SU-DHL-6 (cell line): ENCODE results near the gene RITA1.

Source experiments
- H2AFZ ChIP-seq: fragments of 200-600 bp; sonication (generic); 2 replicates; pipeline ENCODE4 v1.6.1; 2014; ENCODE audit warnings: low read depth, mild to moderate bottlenecking, moderate library complexity, mixed read lengths, antibody characterized with exemption, low read length; ENCODE audit not compliant: severe bottlenecking
- H3F3A ChIP-seq: fragments of 200-600 bp; shearing (Covaris generic); 2 replicates; pipeline ENCODE4 v1.6.0; 2016; ENCODE audit warnings: antibody characterized with exemption, mild to moderate bottlenecking; ENCODE audit not compliant: insufficient read depth
- H3K27ac ChIP-seq: fragments of 200-600 bp; sonication (generic); 2 replicates; pipeline ENCODE4 v1.5.1; 2016; ENCODE audit warnings: low read depth, mild to moderate bottlenecking, low read length, moderate library complexity, mixed read lengths
- H3K27me3 ChIP-seq: fragments of 200-600 bp; sonication (generic), shearing (Covaris generic); 2 replicates; pipeline ENCODE4 v1.6.0; 2014; ENCODE audit warnings: mild to moderate bottlenecking, low read length
- H3K36me3 ChIP-seq: fragments of 200-600 bp; sonication (generic); 2 replicates; pipeline ENCODE4 v1.6.1; 2014; ENCODE audit warnings: mild to moderate bottlenecking, low read length, mixed read lengths
- H3K4me2 ChIP-seq: fragments of 300-600, 200-600 bp; shearing (Covaris generic), sonication (generic); 2 replicates; pipeline ENCODE4 v1.6.0; 2014; ENCODE audit warnings: low read length, low read depth, mild to moderate bottlenecking; ENCODE audit not compliant: poor library complexity, severe bottlenecking
- H3K4me3 ChIP-seq: fragments of 200-600 bp; sonication (generic); 2 replicates; pipeline ENCODE4 v1.5.1; 2014; ENCODE audit warnings: antibody characterized with exemption, low read length, mild to moderate bottlenecking, mixed read lengths; ENCODE audit not compliant: insufficient read depth, poor library complexity, severe bottlenecking
- H3K79me2 ChIP-seq: fragments of 200-600 bp; sonication (generic); 2 replicates; pipeline ENCODE4 v1.6.1; 2014; ENCODE audit warnings: mild to moderate bottlenecking, low read length, moderate library complexity; ENCODE audit not compliant: insufficient read depth
- H3K9ac ChIP-seq: fragments of 200-600 bp; sonication (generic); 2 replicates; pipeline ENCODE4 v1.7.0; 2014; ENCODE audit warnings: mild to moderate bottlenecking, low read length
- H3K9me2 ChIP-seq: fragments of 200-600 bp; sonication (generic); replicated peaks from 2 replicates; pipeline ENCODE4 v1.6.1; 2014; ENCODE audit warnings: low read length; ENCODE audit not compliant: insufficient read depth
- H3K9me3 ChIP-seq: fragments of 200-600 bp; sonication (generic); 2 replicates; pipeline ENCODE4 v1.6.1; 2014; ENCODE audit warnings: low read length, mixed read lengths; ENCODE audit not compliant: insufficient read depth
- H4K20me1 ChIP-seq: fragments of 200-600 bp; sonication (generic); 2 replicates; pipeline ENCODE4 v1.6.1; 2014; ENCODE audit warnings: low read depth, mild to moderate bottlenecking, antibody characterized with exemption, low read length, moderate library complexity, mixed read lengths
- EZH2phosphoT487 ChIP-seq: fragments of 200-600 bp; sonication (generic), shearing (Covaris generic); conservative IDR thresholded peaks from 2 replicates; pipeline ENCODE4 v1.6.1; 2018; ENCODE audit warnings: mild to moderate bottlenecking, antibody characterized with exemption, low read length, moderate library complexity, mixed read lengths
- TF ChIP-seq, protein P1 (sequence below): fragments of 200-600 bp; sonication (generic); IDR thresholded peaks from one replicate; pipeline ENCODE4 v1.5.1; 2017; ENCODE audit warnings: antibody characterized with exemption, mild to moderate bottlenecking, low read length, moderate library complexity; ENCODE audit not compliant: insufficient read depth, poor library complexity, severe bottlenecking

The RITA1 gene, protein sequence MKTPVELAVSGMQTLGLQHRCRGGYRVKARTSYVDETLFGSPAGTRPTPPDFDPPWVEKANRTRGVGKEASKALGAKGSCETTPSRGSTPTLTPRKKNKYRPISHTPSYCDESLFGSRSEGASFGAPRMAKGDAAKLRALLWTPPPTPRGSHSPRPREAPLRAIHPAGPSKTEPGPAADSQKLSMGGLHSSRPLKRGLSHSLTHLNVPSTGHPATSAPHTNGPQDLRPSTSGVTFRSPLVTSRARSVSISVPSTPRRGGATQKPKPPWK

DNA sequence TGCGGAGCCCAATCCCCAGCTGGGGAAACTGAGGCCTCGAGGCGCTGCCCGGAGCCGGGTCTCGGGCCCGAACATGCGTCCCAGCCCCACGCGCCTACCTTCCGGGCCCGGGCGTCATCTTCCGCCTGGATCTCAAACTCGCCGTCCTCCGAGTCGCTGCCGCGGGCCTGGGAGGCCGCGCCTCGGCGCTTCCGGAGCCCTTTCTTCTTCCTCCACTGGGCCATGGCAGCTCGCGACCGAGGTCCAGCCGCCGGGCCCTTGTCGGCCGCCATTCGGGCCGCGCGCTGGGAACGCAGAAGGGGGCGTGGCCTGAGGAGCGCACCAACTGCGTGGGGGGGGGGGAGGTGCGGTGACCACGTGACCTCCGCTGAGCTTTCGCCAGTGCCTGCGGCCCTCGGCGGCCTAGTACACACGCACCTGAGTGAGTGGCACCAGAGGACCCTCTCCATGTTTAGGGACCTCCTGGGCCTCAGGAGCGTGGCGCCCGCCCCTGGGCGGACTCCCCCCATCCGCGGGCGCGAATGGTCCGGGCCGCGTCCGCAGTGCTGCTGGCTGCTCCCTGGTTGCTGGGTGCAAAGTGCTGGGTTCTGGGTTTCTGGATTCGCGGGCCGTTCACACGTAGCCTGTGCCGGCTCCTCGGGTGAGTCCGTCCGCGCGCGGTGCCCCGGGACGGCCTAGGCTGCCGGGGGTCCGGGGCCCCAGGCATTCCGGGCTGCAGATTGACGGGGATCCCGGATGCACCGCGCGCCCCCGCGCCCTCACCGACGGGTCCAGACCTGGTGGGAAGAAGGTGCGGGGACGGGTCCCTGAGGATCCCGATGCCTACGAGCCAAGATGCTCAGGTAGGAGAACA, at the start of gene RITA1, which contains the start of gene DDX54:
Gene RITA1 (plus strand): TSS at position 542 of the 853 bp plus-strand sequence. CDS start 1,026 bp downstream, outside the sequence.
Gene DDX54 (minus strand): TSS at position 299 of the 853 bp plus-strand sequence. CDS start 27 bp downstream, at position 272.
- peak within 1 kb of the TSS; percentile 81 for H3K4me3 ChIP-seq
- TF ChIP-seq EZH2phosphoT487, result no peak
- TF ChIP-seq, protein P1, sequence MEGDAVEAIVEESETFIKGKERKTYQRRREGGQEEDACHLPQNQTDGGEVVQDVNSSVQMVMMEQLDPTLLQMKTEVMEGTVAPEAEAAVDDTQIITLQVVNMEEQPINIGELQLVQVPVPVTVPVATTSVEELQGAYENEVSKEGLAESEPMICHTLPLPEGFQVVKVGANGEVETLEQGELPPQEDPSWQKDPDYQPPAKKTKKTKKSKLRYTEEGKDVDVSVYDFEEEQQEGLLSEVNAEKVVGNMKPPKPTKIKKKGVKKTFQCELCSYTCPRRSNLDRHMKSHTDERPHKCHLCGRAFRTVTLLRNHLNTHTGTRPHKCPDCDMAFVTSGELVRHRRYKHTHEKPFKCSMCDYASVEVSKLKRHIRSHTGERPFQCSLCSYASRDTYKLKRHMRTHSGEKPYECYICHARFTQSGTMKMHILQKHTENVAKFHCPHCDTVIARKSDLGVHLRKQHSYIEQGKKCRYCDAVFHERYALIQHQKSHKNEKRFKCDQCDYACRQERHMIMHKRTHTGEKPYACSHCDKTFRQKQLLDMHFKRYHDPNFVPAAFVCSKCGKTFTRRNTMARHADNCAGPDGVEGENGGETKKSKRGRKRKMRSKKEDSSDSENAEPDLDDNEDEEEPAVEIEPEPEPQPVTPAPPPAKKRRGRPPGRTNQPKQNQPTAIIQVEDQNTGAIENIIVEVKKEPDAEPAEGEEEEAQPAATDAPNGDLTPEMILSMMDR, result no peak
- no peaks in the 10 kb centered on the region for H3K27me3 ChIP-seq
- no peaks in the 10 kb centered on the region for H3K9me2 ChIP-seq
- H4K20me1 ChIP-seq, result no peaks in the 10 kb centered on the region
- H3K36me3 ChIP-seq, result 0 out of 2 replicates have a peak, but pooled peaks cover 9% of the 10 kb centered on the region
- peak within 1 kb of the TSS; percentile 91 for H3K4me2 ChIP-seq
- H3F3A ChIP-seq, result peaks cover 16% of the 10 kb centered on the region
- H2AFZ ChIP-seq, result peak within 1 kb of the TSS; percentile 37
- H3K27ac ChIP-seq, result peak within 1 kb of the TSS; percentile 86
- H3K9ac ChIP-seq, result peak within 1 kb of the TSS; percentile 81
- H3K79me2 ChIP-seq, result peaks cover 73% of the 10 kb centered on the region
- no peaks in the 10 kb centered on the region for H3K9me3 ChIP-seq

DNA sequence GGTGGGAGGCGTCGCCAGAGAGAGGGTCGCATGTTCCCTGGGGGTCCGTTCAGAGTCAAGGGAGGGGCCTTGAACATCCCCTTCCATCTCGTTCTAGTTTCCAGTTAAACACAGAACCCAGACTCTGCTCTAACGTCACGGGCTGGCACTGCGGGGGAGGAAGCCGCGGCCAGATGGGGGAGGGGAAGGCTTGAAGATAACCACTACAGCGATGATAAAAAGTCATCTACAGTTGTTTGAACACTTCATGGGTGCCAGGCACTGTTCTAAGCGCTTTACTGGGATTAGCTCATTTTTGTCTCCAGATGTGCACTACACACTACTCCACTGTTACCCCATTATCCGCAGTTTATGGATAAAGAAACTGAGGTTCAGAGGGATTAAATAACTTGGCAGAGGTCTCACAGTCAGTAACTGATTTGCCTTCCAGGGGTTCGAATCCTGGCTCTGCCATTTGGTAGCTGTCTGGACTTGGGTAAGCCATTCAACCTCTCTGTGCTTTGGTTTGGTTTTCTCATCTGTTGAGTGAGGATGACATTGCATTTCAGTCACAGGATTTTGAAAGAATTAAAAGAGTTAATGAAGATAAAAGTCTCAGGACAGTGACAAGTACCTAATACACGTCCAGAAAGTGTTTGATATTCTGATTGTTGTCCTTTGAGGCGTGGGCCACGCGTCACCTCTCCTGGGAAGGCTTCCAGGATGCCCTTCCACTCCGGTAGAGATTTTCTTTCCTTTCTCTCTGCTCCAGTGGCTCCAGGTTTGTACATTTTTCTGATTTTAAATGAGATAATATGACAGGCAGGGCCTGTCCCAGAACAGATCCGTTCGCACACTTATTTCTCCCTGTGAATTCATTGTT, 49.2 kb upstream of the RITA1 start:
- peak overlapping the region; percentile 20 for H3K4me3 ChIP-seq
- H3K9me3 ChIP-seq, result no peaks in the 10 kb centered on the region

DNA sequence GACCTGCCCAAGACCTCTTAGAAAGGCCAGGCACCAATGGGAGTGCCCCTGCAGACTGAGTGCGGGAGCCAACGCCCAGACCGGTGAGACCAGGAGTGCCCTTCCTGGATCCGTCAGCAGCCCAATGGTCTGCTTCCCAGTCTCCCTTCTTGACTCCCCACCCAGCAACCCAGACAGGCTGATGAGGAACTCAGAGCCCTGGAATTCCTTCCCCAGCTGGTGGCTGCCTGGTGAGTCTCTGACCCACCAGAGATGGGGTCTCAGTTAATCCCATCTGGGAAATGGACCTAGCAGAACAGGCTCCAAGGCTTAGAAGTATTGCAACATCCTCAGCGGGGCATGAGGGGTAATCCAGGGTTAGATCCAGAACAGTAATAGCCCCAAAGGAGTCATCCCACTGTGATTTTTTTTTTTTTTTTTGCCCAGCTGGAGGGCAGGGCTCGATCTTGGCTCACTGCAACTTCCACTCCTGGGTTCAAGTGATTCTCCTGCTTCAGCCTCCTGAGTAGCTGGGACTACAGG, 48.5 kb upstream of the RITA1 start:
- H3K9me3 ChIP-seq, result no peaks in the 10 kb centered on the region
- peaks cover 14% of the 10 kb centered on the region for H3F3A ChIP-seq
- H3K4me3 ChIP-seq, result no peak overlapping the region
- H3K36me3 ChIP-seq, result no peaks in the 10 kb centered on the region
- H3K4me2 ChIP-seq, result no peak overlapping the region
- no peak overlapping the region for H2AFZ ChIP-seq
- TF ChIP-seq, protein P1, result no peak
- TF ChIP-seq EZH2phosphoT487, result no peak
- no peak overlapping the region for H3K9ac ChIP-seq
- H3K9me2 ChIP-seq, result no peaks in the 10 kb centered on the region
- no peak overlapping the region for H3K27ac ChIP-seq
- peaks cover 33% of the 10 kb centered on the region for H3K79me2 ChIP-seq
- H4K20me1 ChIP-seq, result no peaks in the 10 kb centered on the region
- H3K27me3 ChIP-seq, result no peaks in the 10 kb centered on the region

More for the DNA sequence above, 49.2 kb upstream of the RITA1 start:
- Histone ChIP-seq H2AFZ (no peak overlapping the region), H3K27ac (peak overlapping the region; percentile 55), H3K4me2 (peak overlapping the region; percentile 54), H3K27me3 (no peaks in the 10 kb centered on the region), H3K79me2 (peaks cover 39% of the 10 kb centered on the region), H4K20me1 (no peaks in the 10 kb centered on the region), H3K36me3 (no peaks in the 10 kb centered on the region), H3F3A (peaks cover 18% of the 10 kb centered on the region), H3K9ac (peak overlapping the region; percentile 43; the same call in 1 of the 2 replicates), H3K9me2 (no peaks in the 10 kb centered on the region)
- TF ChIP-seq, protein P1, result no peak
- no peak for TF ChIP-seq EZH2phosphoT487
